ENCODE measurements around the gene TEKT3.
A peak's percentile ranks its signal among the peaks of the same experiment; 100 is the strongest.

TEKT3 gene

DNA sequence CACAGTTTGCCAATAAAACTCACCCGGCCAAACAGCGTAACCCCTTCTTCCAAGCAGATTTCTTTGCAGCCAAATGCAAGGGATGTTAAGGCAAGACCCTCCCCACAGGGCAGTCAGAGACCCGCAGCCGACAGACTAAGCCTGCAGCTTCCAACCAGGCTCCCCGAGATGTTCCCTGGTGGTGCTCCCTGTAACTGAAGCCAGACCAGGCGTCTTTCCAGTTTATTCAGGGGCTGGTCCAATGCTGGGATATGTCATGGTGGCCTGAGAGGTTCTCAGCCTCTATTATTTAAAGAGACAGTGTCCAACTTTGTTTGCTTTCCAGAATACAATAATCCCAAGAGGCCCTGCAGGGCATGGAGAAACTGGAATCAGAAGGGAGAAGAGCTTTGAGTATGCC is 76.3 kb downstream of the TEKT3 start, which contains the start of gene PMP22:
Gene PMP22, minus strand, starts transcription at position 196 of the 400 bp plus-strand sequence. CDS start 4,599 bp downstream, outside the sequence.
- Histone ChIP-seq H3K9me3 (ENCODE audit: low read length) (no peaks in the 10 kb centered on the region), H3K36me3 (ENCODE audit: insufficient read depth, low read length) (no peaks in the 10 kb centered on the region), H2AFZ (ENCODE audit: low read depth, low read length) (no peak within 1 kb of the TSS), H3K27me3 (ENCODE audit: insufficient read depth, low read length) (peaks cover 35% of the 10 kb centered on the region), H3K4me1 (ENCODE audit: insufficient read depth, low read length) (peaks cover 17% of the 10 kb centered on the region), H3K4me3 (ENCODE audit: low read length) (no peak within 1 kb of the TSS)

- no peaks in the 10 kb centered on the region for H3K9me3 ChIP-seq (ENCODE audit: low read length)
- H3K4me1 ChIP-seq (ENCODE audit: insufficient read depth, low read length), result peaks cover 19% of the 10 kb centered on the region
- no peak overlapping the region for H2AFZ ChIP-seq (ENCODE audit: low read depth, low read length)
- no peaks in the 10 kb centered on the region for H3K36me3 ChIP-seq (ENCODE audit: insufficient read depth, low read length)
- H3K4me3 ChIP-seq (ENCODE audit: low read length), result no peak overlapping the region
- peaks cover 35% of the 10 kb centered on the region for H3K27me3 ChIP-seq (ENCODE audit: insufficient read depth, low read length)
Measured at GRCh38 chr17:15264542-15264941, 76.9 kb downstream of the TEKT3 start.

GRCh38 chr17:15263680-15264079 is 77.7 kb downstream of the TEKT3 start:
- Histone ChIP-seq H3K27me3 (ENCODE audit: insufficient read depth, low read length) (peaks cover 35% of the 10 kb centered on the region), H3K9me3 (ENCODE audit: low read length) (no peaks in the 10 kb centered on the region), H2AFZ (ENCODE audit: low read depth, low read length) (no peak overlapping the region), H3K36me3 (ENCODE audit: insufficient read depth, low read length) (no peaks in the 10 kb centered on the region), H3K4me1 (ENCODE audit: insufficient read depth, low read length) (peaks cover 19% of the 10 kb centered on the region), H3K4me3 (ENCODE audit: low read length) (peak overlapping the region; percentile 94)

- Histone ChIP-seq H3K36me3 (ENCODE audit: insufficient read depth, low read length) (no peaks in the 10 kb centered on the region), H2AFZ (ENCODE audit: low read depth, low read length) (peak overlapping the region; percentile 84), H3K9me3 (ENCODE audit: low read length) (no peaks in the 10 kb centered on the region), H3K27me3 (ENCODE audit: insufficient read depth, low read length) (peaks cover 35% of the 10 kb centered on the region), H3K4me1 (ENCODE audit: insufficient read depth, low read length) (peaks cover 19% of the 10 kb centered on the region), H3K4me3 (ENCODE audit: low read length) (peak overlapping the region; percentile 94)
Measured at GRCh38 chr17:15263206-15263579, 78.2 kb downstream of the TEKT3 start.

- Histone ChIP-seq H3K4me3 (ENCODE audit: low read length) (peak overlapping the region; percentile 94), H3K36me3 (ENCODE audit: insufficient read depth, low read length) (no peaks in the 10 kb centered on the region), H3K27me3 (ENCODE audit: insufficient read depth, low read length) (peaks cover 35% of the 10 kb centered on the region), H2AFZ (ENCODE audit: low read depth, low read length) (peak overlapping the region; percentile 84), H3K9me3 (ENCODE audit: low read length) (no peaks in the 10 kb centered on the region), H3K4me1 (ENCODE audit: insufficient read depth, low read length) (peaks cover 19% of the 10 kb centered on the region)
Measured at GRCh38 chr17:15262291-15263205, 78.8 kb downstream of the TEKT3 start.

GRCh38 chr17:15261802-15262290 is 79.6 kb downstream of the TEKT3 start:
- Histone ChIP-seq H3K9me3 (ENCODE audit: low read length) (no peaks in the 10 kb centered on the region), H3K27me3 (ENCODE audit: insufficient read depth, low read length) (peaks cover 34% of the 10 kb centered on the region), H3K4me3 (ENCODE audit: low read length) (peak overlapping the region; percentile 94), H3K4me1 (ENCODE audit: insufficient read depth, low read length) (peaks cover 19% of the 10 kb centered on the region), H3K36me3 (ENCODE audit: insufficient read depth, low read length) (no peaks in the 10 kb centered on the region), H2AFZ (ENCODE audit: low read depth, low read length) (peak overlapping the region; percentile 84)

- Histone ChIP-seq H3K4me1 (ENCODE audit: insufficient read depth, low read length) (peaks cover 19% of the 10 kb centered on the region), H3K4me3 (ENCODE audit: low read length) (peak overlapping the region; percentile 94), H3K27me3 (ENCODE audit: insufficient read depth, low read length) (peaks cover 29% of the 10 kb centered on the region), H3K9me3 (ENCODE audit: low read length) (no peaks in the 10 kb centered on the region), H3K36me3 (ENCODE audit: insufficient read depth, low read length) (no peaks in the 10 kb centered on the region), H2AFZ (ENCODE audit: low read depth, low read length) (peak overlapping the region; percentile 99)
Measured at GRCh38 chr17:15261258-15261801, 80.1 kb downstream of the TEKT3 start.

GRCh38 chr17:15260376-15261257 is 80.8 kb downstream of the TEKT3 start:
- H3K36me3 ChIP-seq (ENCODE audit: insufficient read depth, low read length), result no peaks in the 10 kb centered on the region
- H3K4me1 ChIP-seq (ENCODE audit: insufficient read depth, low read length), result peaks cover 19% of the 10 kb centered on the region
- peak overlapping the region; percentile 99 for H2AFZ ChIP-seq (ENCODE audit: low read depth, low read length)
- H3K4me3 ChIP-seq (ENCODE audit: low read length), result peak overlapping the region; percentile 94
- H3K9me3 ChIP-seq (ENCODE audit: low read length), result no peaks in the 10 kb centered on the region
- peaks cover 24% of the 10 kb centered on the region for H3K27me3 ChIP-seq (ENCODE audit: insufficient read depth, low read length)

DNA sequence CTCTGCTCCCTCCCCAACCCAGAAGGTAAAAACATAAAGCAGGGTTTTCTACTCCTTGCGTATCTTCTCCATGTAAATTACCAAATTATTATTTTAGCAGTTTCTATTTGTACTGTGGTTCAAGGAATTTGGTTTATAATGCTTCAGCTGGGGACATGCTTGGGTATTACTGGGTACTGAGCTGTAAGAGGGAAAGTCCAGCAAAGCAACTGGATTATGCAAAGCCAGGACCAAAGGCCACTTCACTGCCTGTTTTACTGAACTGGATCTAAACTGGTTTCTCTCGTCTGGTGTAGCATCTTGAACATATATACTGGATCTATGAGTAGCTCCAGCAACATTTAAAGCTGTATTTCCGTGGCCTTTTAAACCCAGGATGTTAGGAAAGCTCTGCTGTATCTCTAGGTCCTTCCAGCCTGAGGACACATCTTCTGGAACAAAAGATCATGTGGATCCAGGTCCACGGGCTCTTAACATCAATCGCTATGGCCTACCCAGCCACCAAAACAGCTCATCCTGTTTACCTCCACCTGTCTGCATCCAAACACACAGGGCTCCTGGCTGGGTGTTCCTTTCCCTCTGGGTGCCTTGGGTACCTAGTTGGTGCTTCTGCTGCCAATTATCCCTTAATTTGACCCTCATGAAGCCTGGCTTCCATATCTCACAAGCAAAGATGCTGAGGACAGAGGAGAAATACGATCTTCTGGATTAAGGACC is 83.4 kb downstream of the TEKT3 start:
- Histone ChIP-seq H2AFZ (ENCODE audit: low read depth, low read length) (no peak overlapping the region), H3K36me3 (ENCODE audit: insufficient read depth, low read length) (no peaks in the 10 kb centered on the region), H3K9me3 (ENCODE audit: low read length) (no peaks in the 10 kb centered on the region), H3K4me3 (ENCODE audit: low read length) (no peak overlapping the region), H3K27me3 (ENCODE audit: insufficient read depth, low read length) (peaks cover 11% of the 10 kb centered on the region), H3K4me1 (ENCODE audit: insufficient read depth, low read length) (peaks cover 14% of the 10 kb centered on the region)

- Histone ChIP-seq H3K36me3 (ENCODE audit: insufficient read depth, low read length) (no peaks in the 10 kb centered on the region), H3K9me3 (ENCODE audit: low read length) (no peaks in the 10 kb centered on the region), H3K4me3 (ENCODE audit: low read length) (no peak overlapping the region), H2AFZ (ENCODE audit: low read depth, low read length) (no peak overlapping the region), H3K4me1 (ENCODE audit: insufficient read depth, low read length) (peaks cover 8% of the 10 kb centered on the region), H3K27me3 (ENCODE audit: insufficient read depth, low read length) (peaks cover 10% of the 10 kb centered on the region)
Measured at GRCh38 chr17:15257258-15257788, 84.1 kb downstream of the TEKT3 start.

DNA sequence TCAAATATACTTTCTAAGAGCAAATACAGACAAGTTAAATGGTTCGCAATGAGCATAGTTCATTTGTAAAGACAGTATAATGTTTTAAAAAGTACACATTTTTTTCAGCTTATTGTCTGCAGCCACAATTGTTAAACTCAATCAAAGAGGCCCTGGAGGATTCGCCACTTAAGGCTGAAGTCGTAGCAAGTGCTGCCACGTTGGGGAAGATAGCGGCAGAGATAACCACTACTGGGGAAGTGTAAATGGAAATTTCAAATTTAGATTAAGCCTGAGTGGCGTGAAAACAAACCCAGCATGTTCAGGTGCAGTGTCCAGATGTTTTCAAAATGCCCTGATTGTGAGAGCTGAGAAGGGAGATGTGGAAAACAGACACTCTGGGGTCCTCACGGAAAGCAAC is 84.7 kb downstream of the TEKT3 start:
- Histone ChIP-seq H3K27me3 (ENCODE audit: insufficient read depth, low read length) (peaks cover 3% of the 10 kb centered on the region), H3K36me3 (ENCODE audit: insufficient read depth, low read length) (no peaks in the 10 kb centered on the region), H3K4me3 (ENCODE audit: low read length) (no peak overlapping the region), H3K4me1 (ENCODE audit: insufficient read depth, low read length) (peaks cover 3% of the 10 kb centered on the region), H2AFZ (ENCODE audit: low read depth, low read length) (no peak overlapping the region), H3K9me3 (ENCODE audit: low read length) (no peaks in the 10 kb centered on the region)

Measured in neuron (in vitro differentiated cells).